ENCODE results near the gene MCC.
"Not testable (repeated sequence)": the region's sequence is repeated elsewhere in the genome, so short reads cannot be mapped to it uniquely, and the experiment has no call there.

Gene MCC

DNA sequence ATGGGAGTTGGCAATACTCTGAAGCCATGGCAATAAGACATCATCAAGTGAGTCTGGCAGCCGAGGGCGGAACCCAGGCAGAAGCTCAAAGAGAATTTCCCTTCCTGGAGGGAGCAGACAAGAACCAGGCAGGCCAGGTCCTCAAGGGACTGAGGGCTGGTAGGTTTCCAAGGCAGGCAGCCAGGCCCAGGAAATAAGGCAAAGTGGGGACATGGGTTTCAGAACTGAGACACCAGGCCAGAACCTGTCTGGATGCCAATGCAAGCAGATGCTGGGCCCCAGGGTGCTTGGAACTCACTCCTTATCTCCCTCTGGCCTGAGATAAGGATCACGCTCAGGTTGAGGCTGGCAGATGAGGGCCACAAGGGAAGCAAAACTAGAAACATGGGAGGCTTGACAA, 62.3 kb downstream of the MCC start:
- no peak for DNase-seq (ENCODE audit: low read depth)

DNA sequence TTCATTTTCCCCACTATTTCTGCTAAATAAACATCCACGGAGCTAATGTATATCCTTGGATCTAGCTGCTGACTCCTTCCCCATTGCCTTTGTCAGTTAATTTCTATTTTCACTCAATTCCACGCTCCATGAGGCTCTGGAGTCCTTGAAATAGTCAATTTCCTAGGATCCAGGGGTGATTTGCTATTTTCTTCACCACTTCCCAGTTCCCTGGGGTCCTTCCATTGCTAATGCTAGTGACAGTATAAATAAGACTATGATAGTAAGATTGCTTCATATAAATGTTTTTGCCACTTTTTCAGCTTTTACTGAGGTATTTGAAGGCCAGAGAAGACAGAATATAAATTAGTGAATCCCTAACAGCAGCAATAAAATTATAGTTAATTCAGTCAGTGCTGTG, 66.6 kb downstream of the MCC start:
- no peak for DNase-seq (ENCODE audit: low read depth)

DNA sequence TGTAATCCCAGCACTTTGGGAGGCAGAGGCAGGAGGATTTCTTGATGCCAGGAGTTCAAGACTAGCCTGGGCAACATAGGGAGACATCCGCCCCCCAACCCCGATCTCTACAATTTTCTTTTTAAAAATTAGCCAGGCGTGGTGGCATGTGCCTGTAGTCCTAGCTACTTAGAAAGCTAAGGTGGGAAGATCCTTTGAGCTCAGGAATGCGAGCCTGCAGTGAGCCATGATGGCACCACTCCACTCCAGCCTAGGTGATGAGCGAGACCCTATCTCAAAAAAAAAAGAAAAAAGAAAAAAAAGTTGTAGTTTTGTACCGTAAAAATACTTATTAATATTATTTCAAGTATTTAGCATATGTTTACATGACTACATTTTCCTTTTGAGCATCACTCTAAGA, 82.7 kb downstream of the MCC start:
- DNase-seq (ENCODE audit: low read depth): no peak

DNA sequence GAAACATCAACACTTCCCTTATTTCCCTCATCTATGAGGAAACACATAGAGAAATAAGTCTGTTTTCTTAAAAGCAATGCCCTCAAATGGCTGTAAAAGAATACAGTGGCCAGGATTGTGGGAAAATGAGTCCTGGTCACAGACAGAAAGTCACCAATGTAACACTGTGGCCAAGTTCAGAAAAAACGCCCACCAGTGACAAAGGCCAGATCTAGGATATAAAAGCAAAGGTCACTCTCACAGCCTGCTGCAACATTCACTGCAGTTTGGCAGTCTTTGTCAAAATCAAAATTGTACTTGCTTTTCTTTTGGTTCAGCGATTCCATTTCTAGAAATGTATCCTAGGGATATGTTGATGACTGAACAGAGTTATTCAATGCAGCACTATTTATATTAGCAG, 84.0 kb downstream of the MCC start:
- DNase-seq (ENCODE audit: low read depth): no peak

DNA sequence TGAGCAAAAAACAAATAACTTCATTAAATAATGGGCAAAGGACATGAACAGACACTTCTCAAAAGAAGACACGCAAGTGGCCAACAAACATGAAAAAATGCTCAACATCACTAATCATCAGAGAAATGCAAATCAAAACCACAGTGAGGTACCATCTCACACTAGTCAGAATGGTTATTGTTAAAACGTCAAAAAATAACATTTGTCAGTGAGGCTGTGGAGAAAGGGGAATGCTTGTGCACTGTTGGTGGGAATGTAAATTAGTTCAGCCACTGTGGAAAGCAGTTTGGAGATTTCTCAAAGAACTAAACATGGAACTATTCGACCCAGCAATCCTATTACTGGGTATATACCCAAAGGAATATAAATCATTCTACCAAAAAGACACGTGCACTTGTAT, 90.3 kb downstream of the MCC start:
- DNase-seq (ENCODE audit: low read depth): not testable (repeated sequence)

DNA sequence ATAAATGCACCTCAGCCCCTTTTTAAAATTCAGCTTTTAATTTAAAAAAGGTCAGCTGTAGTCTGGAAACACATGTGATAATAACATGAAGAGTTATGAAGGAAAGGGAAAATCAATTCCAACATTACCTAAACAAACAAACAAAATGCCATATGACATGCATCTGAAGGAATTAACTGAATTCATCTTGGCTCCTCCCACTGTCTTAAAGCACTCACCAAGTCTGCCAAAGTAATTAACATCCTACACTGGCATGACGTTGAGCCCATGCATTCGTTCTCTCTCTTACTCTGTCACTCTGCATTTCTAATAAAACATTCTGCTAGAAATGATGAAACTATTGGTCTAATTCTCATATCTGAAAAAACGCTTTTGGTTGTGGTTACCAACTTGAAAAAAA, 91.2 kb downstream of the MCC start:
- no peak for DNase-seq (ENCODE audit: low read depth)

DNA sequence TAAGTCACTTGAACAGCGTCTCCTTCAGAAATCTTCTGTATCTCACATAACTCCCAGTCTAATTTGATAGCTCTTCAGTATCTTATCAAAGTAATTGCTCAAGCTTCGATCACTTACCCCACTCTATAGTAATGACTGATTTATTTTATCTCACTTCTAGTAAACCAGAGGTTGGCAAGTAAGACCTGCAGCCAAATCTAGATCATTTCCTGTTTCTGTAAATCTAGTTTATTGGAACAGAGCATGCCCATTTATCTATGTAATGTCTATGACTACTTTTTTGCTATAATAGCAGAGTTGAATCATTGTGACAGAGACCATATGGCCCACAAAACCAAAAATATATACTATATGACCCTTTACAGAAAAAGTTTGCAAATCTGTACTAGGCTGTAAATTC, 93.6 kb downstream of the MCC start:
- DNase-seq (ENCODE audit: low read depth): no peak

DNA sequence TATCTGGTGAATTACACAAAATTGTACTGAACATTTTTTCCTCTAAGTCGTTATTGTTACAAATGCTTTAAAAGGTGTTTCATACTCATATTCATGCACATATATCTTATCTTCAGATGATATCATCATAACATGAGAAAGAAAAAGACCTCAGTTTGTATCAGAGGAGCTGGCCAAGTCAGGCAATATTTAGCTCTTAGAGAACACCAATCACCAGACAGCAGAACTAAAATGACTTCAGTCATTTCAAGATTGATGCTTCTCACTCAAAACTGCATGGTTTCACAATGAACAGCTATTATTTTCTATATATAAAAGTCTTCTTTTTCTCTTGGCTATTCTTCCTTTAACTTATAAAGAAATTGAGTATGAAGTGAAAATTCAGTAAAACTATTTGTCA, 98.0 kb downstream of the MCC start:
- DNase-seq (ENCODE audit: low read depth): no peak

DNA sequence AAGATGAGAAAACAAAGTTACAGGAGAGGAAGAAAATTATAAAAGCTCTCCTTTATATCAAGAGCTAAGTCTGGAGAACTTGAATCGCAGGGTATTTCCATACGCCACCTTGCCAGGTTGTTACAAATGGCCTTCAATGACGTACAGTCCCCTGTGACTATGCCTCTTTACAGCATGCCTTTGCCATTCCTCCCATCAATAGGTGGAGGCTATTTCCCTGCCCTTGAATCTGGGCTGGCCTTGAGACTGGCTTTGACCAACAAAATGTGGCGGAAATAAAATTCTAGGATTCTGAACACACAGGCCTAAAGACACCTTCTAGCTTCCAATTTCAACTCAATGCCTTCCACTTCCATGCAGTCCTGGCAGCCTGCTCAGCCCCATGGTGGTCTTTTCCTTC, 99.1 kb downstream of the MCC start:
- no peak for DNase-seq (ENCODE audit: low read depth)

DNA sequence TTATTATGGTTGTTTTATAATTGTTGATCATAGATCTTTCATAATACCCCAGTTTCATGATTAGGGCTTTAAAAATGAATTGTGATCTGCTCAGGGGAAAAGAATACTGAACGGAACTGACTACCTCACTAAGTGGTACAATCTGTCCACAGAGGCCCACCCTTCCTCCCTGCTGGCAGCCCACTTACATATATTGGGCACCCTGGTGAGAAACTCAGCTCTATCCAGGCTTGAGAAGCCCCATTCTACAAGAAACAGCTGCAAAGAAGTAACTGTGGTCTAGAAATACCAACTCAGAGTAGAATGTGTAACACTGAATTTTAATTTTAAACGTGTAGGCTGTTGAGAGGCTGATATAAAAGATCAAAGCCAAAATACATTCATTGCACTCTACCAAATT, 100.4 kb downstream of the MCC start:
- no peak for DNase-seq (ENCODE audit: low read depth)

DNA sequence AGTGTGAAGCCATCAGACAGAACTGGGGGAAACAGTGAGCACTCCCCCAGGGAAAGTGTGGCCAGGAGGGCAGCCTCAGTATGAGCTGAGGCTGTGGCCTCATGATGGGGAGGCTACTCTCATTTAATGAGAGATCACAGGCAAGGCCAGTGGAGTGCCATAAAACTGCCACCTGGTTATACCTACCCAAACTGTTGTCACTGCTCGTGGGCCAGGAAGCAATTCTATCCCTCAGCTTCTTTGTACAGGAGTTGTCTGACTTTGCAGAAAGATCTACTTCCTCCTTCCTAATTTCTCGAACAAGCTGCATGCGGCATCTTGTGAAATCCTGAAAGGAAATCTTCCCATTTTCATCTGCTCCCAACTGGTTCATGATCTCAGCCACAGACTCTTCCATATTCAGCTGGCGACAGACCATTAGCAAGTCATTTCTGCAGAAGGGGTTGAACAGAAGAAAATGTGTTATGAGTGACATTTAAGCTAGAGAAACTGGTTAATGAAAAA, 103.4 kb downstream of the MCC start:
- no peak for DNase-seq (ENCODE audit: low read depth)

DNA sequence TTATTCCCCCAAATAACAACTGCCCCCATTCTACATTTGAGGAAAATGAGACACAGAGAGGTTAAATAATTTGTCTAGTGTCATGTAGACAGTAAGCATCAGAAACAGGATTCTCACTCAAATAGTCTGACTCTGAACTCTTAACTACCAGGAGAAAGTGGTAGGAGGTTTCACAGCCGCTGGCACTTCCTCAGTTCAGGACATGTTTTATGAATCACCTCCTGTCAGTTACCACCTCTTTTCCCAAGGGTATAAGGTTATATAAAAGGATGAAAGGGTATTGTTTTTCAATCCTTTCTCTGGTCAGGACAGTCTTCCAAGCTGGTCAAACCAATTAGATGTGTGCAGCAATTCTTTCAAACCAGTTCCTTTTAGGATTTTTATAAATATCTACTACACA, 105.5 kb downstream of the MCC start:
- no peak for DNase-seq (ENCODE audit: low read depth)

DNA sequence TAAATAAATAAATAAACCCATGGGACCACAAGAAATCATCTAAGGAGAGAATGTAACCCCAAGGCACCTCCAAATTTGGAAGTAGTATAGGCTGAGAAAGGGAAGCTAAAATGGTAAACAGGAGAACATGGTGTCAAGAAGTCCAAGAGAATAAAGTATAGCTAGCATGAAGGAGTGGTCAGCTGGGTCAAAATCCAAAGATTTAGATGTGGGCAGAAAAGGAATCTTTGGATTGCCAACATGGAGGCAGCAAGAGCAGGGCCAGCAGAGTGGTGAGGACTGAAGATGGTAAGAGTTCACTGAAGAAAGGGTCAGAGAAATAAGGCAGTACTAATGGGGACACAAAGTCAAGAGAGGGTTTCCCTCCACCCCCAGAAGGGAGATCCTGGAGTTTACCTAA, 106.5 kb downstream of the MCC start:
- DNase-seq (ENCODE audit: low read depth): no peak

DNA sequence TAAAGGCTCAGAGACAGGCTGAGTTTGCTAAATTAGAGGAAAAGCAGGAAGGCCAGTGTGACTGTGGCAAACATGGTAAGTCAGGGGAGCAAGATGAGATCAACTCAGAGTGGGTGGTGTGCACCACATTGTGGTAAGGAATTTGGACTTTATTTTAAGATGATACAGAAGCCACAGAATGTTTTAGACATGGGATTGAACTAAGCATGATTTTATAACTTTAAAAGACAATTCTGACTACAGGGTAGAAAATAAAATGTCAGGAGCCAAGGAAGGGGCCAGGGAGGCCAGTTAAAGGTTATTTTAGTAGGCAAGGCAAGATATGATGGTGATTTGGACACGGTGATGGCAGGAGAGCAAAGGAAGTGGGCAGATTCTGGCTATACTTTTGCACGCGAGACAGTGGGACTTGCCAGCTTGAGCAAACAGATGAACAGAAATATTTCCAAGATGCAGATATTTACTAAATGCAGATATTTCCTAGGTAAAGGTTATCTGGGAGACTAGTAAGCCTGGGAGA, 107.4 kb downstream of the MCC start:
- DNase-seq (ENCODE audit: low read depth): no peak

DNA sequence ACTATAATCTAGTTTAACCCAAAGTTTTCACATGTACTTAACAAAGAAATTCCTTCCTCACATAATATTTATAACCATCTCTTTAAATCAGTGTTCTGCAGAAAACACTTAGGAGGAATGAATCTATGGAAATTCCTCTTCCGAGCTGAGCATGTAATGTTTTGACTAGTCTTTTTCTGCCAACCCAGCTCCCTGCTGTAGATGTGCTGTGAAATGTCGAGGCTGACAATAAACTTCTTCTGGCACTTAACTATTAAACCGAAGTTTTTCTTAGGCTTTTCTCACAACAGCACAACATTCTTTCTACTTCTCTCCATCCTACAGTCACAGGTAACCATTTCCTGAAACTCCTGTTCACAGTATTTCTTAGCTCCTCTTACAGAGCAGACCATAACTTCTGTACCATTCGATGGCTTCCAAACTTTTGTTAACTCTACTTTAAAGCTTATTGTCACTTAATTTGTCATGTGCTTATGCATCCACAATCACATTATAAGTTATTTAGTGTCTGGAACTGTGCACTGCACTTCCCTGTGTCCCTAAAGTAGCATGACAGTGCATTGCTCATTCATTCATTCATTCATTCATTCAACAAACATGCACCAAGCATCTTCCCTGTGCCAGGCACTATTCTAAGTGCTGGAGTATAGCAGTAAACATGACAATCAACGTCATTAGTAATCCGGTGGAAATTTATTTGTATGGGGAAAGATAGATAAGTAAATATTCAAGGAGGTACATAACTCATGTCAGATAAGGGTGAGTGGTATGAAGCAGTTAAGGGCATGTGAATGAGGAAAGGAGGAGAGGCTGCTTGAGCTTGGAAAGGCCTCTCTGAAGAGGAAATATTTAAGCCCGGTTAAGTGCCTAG, 108.1 kb downstream of the MCC start:
- DNase-seq (ENCODE audit: low read depth): no peak

DNA sequence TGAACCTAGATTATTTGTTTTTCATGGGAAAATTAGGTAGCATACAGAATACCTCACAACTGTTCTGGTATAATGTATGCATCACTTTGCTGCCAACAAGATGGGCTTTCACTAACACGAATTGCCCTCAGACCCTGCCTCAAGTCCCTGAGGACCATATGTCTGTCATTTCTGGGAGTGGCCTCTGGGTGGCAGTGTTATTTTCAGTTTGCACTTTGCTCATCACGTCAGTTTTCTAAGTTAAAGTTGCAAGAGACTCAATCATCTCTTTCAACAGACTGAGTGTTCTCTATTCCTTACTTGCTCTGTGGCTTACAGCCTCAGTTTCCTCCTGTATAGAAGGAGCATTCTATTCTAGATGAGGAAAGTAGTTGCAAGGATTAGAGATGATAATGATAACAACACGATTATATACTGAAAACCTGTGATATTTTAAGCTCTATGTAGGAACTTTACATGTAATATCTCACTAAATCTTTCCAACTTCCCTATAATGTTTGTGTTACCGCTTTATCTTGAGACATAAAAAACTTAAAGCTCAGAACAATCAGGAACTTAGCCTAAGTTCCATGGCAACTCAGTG, 109.2 kb downstream of the MCC start:
- DNase-seq (ENCODE audit: low read depth): no peak

DNA sequence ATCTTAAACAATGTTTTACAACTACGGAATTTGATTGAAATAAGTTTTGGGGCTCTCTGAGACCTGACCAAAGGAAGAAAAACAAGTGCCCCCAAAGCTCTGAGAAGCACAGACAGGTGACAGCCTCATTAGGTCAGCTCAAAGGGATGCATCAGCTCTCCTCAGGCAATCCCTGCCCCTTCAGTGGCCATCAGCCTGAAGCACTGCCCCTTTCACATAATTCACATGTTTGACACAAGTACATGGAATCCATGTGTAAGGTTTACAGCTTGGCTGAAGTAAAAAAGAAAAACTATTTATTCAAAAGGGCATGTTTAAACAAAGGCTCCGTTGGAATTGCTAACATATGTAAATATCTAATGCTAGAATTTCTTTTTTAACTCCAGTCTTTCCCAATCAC, 109.7 kb downstream of the MCC start:
- no peak for DNase-seq (ENCODE audit: low read depth)

DNA sequence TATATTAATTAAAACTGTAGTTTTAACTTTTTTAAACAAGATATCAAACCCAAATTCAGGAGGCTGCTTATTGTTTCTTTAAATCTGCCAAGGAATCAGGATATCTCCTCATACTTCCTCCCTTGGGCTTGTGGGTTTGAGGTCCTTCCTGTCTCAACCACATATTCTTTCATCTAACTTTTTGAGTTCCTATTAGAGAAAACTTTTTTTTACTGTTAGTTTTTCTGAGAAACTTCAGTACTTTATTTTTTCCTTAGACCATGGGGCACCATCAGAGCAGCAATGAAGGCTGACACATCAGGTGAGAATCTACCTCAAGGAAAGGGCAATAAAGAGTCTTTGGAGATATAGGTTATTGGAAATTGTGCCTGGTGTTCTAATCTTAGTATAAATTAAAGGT, 110.2 kb downstream of the MCC start:
- no peak for DNase-seq (ENCODE audit: low read depth)

DNA sequence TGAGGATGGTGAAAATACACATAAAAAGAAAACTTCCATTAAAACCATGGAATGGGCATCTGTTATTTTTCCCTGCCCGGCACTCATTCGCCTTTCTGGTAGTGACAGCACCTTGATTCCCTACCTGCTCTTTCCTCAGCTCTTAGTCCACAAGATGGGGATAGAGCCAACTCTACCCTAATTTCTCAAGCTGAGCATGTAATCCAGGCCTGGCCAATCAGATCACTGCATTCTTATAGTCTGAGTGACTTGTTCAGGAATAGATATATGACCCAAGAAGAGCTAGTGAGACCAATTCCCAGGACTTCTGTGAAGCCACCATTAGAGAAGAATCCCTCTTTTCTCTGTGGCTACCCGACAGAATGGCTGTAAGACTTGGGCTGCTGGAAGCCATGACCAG, 111.6 kb downstream of the MCC start:
- no peak for DNase-seq (ENCODE audit: low read depth)

DNA sequence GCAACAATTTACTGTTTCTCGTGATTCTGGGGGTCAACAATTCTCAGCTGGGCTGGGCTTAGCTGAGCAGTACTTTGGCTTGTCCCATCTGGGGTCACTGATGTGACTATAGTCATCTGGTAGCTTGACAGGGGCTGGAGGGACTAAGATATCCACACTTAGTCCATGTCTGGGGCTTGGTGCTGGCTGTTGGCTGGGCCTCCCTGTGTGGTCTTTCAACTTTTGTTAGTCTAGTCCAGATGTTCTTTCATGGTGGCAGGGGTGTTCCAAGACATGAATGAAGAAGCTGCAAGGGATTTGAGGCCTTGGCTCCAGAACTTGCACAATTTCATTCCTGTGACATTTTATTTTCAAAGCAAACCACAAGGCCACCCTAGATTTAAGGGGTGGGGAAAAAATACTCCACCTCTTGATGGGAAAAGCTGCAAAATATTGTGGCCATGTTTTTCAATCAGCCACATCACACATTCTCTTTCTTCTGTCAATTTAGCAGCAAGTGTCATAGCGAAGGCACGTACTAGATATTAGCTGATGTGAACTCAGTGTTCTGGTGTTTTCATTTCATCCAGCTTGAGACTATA, 112.7 kb downstream of the MCC start:
- no peak for DNase-seq (ENCODE audit: low read depth)

DNA sequence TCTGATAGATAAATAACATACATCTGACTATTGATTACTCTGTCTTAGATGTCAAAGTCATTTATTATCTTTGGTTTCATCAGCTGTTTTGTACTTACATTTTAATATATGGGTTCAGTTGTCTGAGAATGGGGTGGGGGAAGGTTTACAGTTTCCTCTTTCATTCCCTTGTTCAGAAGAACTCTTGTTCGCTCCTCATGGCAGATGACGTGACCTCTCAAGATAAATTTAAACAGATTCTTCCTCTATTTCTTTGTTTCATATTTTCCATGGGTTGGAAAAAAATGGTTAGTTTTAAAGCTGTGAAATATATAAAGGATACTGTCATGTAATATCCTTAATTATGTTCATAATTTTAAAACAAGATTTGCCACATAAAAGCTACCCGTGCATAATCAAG, 114.8 kb downstream of the MCC start:
- no peak for DNase-seq (ENCODE audit: low read depth)

DNA sequence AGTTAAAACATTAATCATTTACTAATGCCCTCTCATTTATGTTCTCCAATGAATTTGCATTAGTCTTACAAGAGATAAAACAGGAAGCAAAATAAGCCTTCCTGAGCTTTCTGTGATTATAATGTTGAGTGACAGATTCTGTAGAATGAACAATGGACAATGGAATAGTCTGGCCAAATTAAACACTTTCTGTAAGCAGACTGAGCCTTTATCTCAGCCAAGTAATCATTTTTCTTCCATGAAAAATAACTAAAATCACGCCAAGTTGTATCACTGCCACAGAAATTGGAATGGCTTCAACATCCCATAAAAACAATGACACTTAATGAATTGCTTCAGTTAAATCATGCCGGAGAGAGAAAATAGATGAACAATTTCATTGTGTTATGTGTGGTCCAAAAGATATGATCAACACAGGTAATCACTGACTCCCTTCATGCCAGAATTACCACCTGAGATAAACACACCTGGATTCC, 116.5 kb downstream of the MCC start:
- no peak for DNase-seq (ENCODE audit: low read depth)

DNA sequence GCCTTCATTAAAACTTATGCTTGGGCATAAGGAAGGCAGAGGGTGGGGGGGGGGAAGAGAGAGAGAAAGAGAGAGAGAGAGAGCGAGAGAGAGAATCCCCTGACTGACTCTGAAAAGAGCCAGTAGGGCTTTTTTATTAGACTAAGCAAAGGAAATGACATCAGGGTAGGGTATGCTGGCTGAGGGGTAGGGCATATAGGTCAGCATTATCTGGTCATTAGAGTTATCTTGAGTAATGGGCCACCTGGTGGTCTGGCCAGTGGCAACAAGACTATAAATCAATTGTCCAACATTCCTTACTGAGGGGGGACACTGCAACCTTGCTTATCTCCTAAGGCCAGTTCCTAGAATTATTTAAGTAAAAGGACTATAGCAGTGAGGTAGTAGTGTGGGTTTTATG, 120.7 kb downstream of the MCC start:
- DNase-seq (ENCODE audit: low read depth): no peak

All from T-helper 22 cell (primary cell).